HG03060 (cell line): ENCODE results near the gene XPO5.
"Not testable (repeated sequence)": the region's sequence is repeated elsewhere in the genome, so short reads cannot be mapped to it uniquely, and the experiment has no call there.

ENCODE experiments used
- ATAC-seq: cut with Tn5 transposase; IDR thresholded peaks from one replicate; pipeline ENCODE4 v1.9.1; 2021; ENCODE audit warnings: low read depth, moderate number of reproducible peaks; ENCODE audit not compliant: unreplicated experiment

XPO5 gene

DNA sequence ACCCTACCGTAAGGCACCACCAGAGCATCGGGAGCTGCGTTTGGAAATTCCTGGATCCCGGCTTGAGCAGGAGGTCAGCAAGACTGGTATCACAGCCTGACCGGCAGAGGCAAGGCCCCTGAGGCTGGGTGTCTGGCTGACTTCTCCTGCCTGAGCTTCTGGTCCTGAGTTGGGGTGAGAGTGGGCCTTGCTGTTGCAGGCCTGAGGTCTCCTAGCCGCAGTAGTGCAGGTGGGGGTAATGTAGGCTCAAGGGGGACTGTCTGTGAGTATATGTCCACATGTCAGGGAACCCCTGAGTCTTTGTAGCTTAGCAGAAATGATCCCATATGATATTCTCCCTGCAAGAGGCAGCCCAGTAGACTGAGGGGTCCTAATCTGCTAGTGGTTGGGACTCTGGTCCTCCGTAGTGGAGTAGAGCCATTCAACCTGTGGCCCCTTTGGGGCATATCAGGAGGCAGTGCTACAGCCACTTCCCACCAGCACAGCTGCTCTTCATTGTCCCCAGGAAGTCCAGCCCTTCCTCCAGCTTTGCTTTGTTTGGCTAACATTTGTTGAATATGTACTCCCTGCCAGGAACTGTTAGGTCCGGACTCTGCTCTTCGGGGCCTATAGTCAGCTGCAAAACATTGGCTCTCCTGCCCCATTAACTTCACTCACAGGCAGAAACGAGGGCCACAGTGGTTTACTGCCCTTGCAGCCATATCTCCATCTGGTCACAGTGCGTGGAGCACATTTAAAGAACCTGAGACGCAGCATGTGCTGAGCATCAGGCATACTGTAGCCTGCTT, 76.6 kb downstream of the XPO5 start:
- no peak for ATAC-seq

GRCh38 chr6:43498291-43498690, 77.5 kb downstream of the XPO5 start:
- not testable (repeated sequence) for ATAC-seq

GRCh38 chr6:43497689-43498088, 78.1 kb downstream of the XPO5 start:
- ATAC-seq, result no peak

GRCh38 chr6:43497129-43497396, 78.8 kb downstream of the XPO5 start:
- no peak for ATAC-seq

GRCh38 chr6:43496370-43497128, 79.3 kb downstream of the XPO5 start:
- no peak for ATAC-seq

GRCh38 chr6:43495409-43495941, 80.4 kb downstream of the XPO5 start:
- no peak for ATAC-seq

DNA sequence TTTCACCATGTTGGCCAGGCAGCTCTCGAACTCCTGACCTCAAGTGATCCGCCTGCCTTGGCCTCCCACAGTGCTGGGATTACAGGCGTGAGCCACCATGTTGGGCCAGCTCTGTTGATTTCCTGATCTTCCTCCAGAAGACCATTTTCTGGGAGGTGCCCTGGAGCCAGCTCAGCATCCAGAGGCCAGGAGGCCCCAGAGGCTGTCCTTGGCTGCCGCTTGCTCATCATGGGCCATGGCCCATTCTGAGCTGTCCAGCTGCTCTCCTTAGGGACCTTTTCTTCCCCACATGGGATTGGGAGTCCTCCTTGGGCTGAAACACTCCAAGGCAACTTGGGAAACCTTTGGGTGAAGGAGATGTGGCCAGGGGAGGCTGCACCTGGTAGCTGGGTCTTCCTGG, 81.1 kb downstream of the XPO5 start:
- ATAC-seq, result no peak

- no peak for ATAC-seq
Measured at GRCh38 chr6:43494321-43494720, 81.5 kb downstream of the XPO5 start.

DNA sequence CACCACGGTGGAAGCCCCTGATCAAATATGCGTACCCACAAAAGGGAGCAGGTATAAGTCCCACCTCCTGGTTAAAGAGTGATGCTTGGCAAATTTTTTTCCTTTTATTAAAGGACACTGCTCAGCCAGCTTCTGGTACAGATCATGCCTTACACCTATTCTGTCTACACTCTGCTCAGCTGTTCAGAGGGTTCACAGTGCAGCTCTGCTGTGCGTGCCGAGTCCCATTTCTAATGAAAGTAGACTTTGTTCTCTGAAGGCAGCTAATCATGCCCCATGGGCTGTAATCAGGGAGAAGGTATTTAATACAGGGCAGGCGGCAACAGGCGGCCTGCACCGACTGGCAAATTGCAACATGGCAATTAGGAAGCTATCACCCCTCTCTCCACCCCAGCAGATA, 82.0 kb downstream of the XPO5 start:
- ATAC-seq, result no peak

- ATAC-seq, result no peak
Measured at GRCh38 chr6:43493230-43493629, 82.6 kb downstream of the XPO5 start.

DNA sequence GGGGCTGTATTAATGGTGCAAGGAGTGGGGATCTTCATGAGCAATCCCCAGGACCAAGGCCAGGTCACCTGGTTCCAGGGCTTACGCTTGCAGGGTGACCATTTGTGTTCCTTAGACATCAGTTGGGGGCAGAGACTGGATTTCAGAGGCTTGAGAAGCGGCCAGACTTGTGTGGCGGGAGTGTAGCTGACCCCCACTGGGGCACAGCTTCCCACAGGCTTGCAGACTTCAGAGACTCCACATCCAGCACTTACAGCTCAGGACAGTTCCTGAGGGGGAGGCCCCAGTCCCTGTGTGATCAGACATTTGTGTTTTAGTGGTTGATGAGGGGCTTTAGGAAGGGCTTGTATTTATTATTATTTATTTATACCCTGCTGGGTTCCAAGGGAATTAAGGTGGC, 83.2 kb downstream of the XPO5 start:
- ATAC-seq, result no peak

DNA sequence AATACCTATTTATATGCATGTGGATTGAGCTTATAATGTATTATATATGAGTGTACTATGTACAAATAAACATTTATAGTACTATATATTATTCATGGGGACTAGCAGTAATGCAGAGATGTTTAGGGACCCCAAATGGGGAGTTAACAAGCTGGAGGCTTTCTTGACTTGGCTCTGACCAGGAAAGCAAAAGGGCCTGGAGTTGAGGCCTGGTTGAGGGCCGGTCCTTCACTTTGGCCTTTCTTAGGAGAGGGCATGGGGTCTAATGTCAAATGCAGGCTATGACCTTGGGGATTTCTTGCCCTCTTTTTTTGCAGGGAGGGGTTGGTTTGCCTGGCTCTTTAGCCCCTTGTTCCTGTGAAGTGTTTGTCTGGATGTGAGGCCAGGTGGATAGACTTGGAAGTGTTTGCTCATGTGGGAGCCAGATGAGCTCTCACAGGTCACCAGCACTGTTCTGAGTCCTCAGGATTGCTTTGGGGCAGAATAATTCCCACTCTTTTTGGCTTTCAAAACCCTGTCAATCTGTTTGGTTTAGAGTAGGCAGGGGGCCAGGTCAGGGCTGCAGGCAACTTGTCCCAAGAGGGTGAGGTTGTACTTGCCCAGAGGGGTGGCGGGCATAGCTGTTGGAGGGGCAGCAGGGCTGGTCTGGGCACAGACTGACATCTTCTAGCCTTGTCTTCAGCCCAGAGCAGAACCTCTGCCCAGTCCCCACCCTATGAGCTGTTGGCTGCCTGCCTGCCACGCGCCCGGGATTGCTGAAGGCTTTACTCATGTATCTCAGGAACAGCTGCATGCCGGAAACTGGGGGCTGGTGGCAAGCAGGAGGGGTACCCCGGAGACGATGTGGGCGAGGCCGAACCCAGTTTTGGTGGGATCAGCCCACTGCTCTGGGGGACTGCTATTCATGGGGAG, 83.8 kb downstream of the XPO5 start:
- no peak for ATAC-seq

- no peak for ATAC-seq
Measured at GRCh38 chr6:43490523-43490939, 85.3 kb downstream of the XPO5 start.

DNA sequence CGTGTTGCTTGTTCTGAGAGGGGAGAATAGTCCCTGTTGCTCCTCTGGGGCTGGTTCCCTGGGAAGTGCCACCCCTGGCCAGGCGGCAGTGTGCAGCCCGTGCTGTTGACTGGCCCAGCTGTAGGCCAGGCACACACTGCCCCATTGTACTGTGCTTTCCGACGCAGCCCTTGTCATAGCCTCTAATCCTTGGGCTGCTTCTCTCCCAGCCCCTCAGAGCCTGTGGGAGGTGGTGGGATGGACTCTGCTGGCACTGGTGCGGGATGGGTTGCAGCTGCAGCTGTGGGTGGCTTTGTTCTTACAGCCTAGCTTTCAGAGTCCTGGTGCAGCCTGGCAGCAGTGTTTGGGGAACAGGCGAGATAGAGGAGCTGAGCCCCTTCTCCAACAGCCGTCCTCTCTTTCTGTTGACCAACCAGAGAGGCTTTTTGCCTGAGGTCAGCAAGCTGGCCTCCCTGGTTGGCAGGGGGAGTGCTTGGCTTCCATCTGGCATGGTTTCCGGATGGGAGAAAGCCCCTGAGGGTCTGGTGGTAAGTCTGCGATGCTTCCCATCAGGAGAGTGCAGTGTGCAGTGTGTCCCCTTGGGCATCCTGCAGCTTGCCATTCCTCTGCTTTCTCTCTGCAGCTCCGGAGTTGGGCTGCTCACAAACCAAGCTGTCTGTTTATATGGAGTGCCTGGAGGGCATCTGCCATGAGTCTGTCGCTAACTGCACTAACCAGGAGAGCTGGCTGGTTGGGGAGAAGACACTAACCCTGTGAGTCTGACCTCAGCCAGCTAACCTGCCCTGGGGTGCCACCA, 86.4 kb downstream of the XPO5 start:
- ATAC-seq, result no peak

GRCh38 chr6:43488667-43489276, 87.1 kb downstream of the XPO5 start:
- no peak for ATAC-seq

DNA sequence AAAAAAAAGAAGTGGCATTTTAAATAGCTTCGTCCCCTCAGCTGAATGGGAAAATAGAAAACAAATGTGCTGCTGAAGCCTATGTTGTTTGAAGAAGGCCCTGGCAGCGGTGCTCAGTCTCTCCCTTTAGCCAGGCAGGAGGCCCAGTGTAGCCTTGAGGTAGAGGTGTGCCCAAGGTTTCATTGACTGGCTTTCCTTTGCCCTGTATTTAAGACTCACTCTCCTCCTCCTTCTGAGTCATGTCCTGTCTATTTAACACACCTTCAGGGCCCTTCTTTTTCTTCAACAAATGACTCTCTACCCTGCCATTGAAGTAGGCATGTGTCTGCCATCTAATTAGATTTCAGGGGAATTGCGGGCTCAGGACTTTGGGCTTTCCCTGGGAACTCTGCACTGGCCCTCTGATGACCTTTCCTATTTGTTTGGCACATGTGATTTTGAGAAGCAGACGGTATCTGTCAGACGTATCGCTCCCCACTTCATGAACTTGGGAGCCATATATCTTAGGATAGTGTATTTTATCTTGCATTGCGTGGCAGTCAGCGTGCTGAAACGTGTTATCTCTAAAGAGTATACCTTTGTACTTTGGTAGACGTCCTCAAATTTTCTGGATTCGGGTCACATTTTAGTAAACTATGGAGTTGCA, 94.1 kb downstream of the XPO5 start:
- ATAC-seq, result no peak

- no peak for ATAC-seq
Measured at GRCh38 chr6:43481075-43481474, 94.8 kb downstream of the XPO5 start.

- no peak for ATAC-seq
Measured at GRCh38 chr6:43478008-43478372, 97.8 kb downstream of the XPO5 start.

- no peak for ATAC-seq
Measured at GRCh38 chr6:43477235-43478007, 98.4 kb downstream of the XPO5 start, which contains the start of gene TJAP1. Gene TJAP1 (plus strand): TSS chr6:43477570. CDS start chr6:43499002, 21,432 bp downstream.
